Ramos (cell line): ENCODE measurements around the gene TM4SF5.
"Not testable (repeated sequence)": the region's sequence is repeated elsewhere in the genome, so short reads cannot be mapped to it uniquely, and the experiment has no call there.

Experiments
- in situ Hi-C: fragments of 300-500 bp; cut with MboI; formaldehyde crosslinking; loops from one replicate; pipeline ENCODE4 v1.14.3; 2022; ENCODE audit warnings: low sequenced_read_pairs; ENCODE audit not compliant: unreplicated experiment

TM4SF5 gene

GRCh38 chr17:4818276-4818675, 46.6 kb downstream of the TM4SF5 start:
- in situ Hi-C loops = no loop called here

- in situ Hi-C loops = no loop called here
Measured at GRCh38 chr17:4822835-4823234, 51.1 kb downstream of the TM4SF5 start.

- in situ Hi-C loops = no loop called here
Measured at GRCh38 chr17:4823373-4824089, 51.8 kb downstream of the TM4SF5 start.

GRCh38 chr17:4827399-4827798, 55.7 kb downstream of the TM4SF5 start:
- in situ Hi-C loops = no loop called here

- in situ Hi-C loops = not testable (repeated sequence)
Measured at GRCh38 chr17:4832829-4833177, 61.1 kb downstream of the TM4SF5 start.
